ENCODE measurements around the gene GET4.

GET4 gene

GRCh38 chr7:926061-927030 is 50.0 kb downstream of the GET4 start:
- no peaks in the 10 kb centered on the region; the same call in 1 of the 2 replicates for H3K4me1 ChIP-seq (ENCODE audit: control insufficient read depth, insufficient read depth, low read length)
- no peak overlapping the region for H3K9ac ChIP-seq (ENCODE audit: low read depth, low read length)
- H3K27ac ChIP-seq (ENCODE audit: low read depth, low read length) = no peak overlapping the region
- H3K36me3 ChIP-seq (ENCODE audit: control insufficient read depth, insufficient read depth, low read length) = no peaks in the 10 kb centered on the region
- H3K27me3 ChIP-seq (ENCODE audit: control insufficient read depth, insufficient read depth, low read length) = no peaks in the 10 kb centered on the region
- H3K9me3 ChIP-seq (ENCODE audit: control insufficient read depth, insufficient read depth, low read length) = no peaks in the 10 kb centered on the region
- no peak overlapping the region for H3K4me3 ChIP-seq (ENCODE audit: low read depth, low read length)

DNA sequence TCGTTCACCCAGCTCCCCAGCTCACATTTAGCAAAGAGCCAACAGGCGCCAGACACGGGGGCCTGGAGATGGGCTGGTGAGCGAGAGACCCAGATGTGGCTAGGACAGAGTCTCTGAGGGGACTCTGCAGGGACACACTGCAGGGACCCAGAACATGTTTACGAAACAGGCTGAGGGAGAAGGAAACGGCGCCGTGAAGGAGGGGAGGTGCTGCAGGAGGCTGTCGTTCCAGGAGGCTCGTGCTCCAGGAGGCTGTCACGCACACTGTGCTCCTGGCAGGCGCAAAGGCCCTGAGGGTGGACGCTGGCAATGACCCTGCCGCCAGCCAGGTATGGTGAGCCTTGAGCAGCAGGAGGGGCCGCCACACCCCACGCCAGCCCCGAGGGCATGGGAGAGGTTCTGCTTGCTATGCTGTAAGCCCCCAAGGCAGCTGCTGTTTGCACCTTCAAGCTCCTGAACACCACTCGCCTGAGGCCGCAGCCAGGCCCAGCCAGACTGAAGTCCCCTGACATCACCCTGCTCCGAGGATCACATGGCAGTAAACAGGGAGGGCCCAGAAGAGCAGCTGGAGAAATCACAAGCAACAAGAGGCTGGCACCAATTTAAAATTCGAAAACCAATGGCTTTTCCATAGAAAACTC is 50.8 kb downstream of the GET4 start:
- Histone ChIP-seq H3K9me3 (ENCODE audit: control insufficient read depth, insufficient read depth, low read length) (no peaks in the 10 kb centered on the region), H3K27me3 (ENCODE audit: control insufficient read depth, insufficient read depth, low read length) (no peaks in the 10 kb centered on the region), H3K9ac (ENCODE audit: low read depth, low read length) (no peak overlapping the region), H3K36me3 (ENCODE audit: control insufficient read depth, insufficient read depth, low read length) (no peaks in the 10 kb centered on the region), H3K4me3 (ENCODE audit: low read depth, low read length) (no peak overlapping the region), H3K4me1 (ENCODE audit: control insufficient read depth, insufficient read depth, low read length) (no peaks in the 10 kb centered on the region; the same call in 1 of the 2 replicates), H3K27ac (ENCODE audit: low read depth, low read length) (no peak overlapping the region)

DNA sequence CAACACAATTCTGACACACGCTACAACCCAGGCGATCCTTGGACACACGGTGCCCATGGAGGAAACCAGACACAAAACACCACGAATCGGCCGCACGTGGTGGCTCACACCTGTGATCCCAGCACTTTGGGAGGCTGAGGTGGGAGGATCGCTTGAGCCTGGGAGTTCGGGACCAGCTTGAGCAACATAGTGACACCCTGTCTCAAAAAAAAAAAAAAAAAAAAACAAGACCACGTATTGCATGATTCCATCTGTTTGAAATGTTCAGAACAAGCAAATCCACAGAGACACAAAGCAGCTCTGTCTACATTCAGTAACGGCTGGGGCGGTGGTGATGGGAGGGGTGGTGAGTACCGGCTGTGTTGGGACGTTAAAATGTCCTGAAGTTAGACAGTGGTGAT is 53.0 kb downstream of the GET4 start:
- H3K9me3 ChIP-seq (ENCODE audit: control insufficient read depth, insufficient read depth, low read length) = no peaks in the 10 kb centered on the region
- H3K4me1 ChIP-seq (ENCODE audit: control insufficient read depth, insufficient read depth, low read length) = no peaks in the 10 kb centered on the region
- H3K36me3 ChIP-seq (ENCODE audit: control insufficient read depth, insufficient read depth, low read length) = no peaks in the 10 kb centered on the region
- no peak overlapping the region for H3K27ac ChIP-seq (ENCODE audit: low read depth, low read length)
- H3K27me3 ChIP-seq (ENCODE audit: control insufficient read depth, insufficient read depth, low read length) = no peaks in the 10 kb centered on the region
- no peak overlapping the region for H3K9ac ChIP-seq (ENCODE audit: low read depth, low read length)
- H3K4me3 ChIP-seq (ENCODE audit: low read depth, low read length) = no peak overlapping the region

- Histone ChIP-seq H3K27me3 (ENCODE audit: control insufficient read depth, insufficient read depth, low read length) (no peaks in the 10 kb centered on the region), H3K9me3 (ENCODE audit: control insufficient read depth, insufficient read depth, low read length) (no peaks in the 10 kb centered on the region), H3K27ac (ENCODE audit: low read depth, low read length) (no peak overlapping the region), H3K36me3 (ENCODE audit: control insufficient read depth, insufficient read depth, low read length) (no peaks in the 10 kb centered on the region), H3K4me1 (ENCODE audit: control insufficient read depth, insufficient read depth, low read length) (no peaks in the 10 kb centered on the region), H3K9ac (ENCODE audit: low read depth, low read length) (no peak overlapping the region), H3K4me3 (ENCODE audit: low read depth, low read length) (no peak overlapping the region)
Measured at GRCh38 chr7:930975-931758, 54.8 kb downstream of the GET4 start.

DNA sequence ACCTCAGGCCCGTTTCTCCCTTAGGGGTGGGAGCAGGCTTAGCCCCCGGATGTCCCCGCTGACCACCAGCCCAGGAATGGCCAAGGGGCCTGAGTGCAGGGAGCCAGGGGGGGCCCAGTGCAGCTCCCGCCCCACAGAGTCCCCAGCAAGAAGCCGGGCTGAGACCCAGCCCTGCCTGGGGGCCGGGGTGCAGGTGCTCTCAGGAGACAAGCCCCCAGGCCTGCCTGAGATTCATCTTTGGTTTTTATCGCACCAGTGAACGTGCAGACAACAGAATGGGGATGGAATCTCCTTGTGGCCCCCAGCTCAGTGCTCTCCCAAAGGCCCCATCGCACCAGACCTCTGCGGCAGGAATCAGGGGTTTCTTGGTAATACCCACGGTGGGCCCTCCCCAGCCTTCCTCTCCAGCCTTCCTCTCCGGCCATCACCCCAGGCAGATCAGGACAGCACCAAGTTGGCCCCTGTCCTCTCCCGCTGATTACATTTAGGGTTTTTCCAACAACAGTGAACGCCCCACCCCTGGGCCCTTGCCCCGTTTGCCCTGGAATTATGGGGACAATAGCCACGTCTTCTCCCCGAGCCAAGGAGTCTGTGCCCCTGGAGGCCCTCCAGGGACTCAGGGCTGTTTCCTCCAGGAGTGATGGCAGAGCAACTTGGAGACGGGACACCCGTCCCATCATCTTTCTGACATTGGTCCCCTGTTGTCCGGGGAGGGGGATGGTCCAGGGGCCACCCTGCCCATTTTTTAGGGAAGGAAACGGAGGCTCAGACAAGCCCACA is 55.7 kb downstream of the GET4 start:
- no peaks in the 10 kb centered on the region for H3K4me1 ChIP-seq (ENCODE audit: control insufficient read depth, insufficient read depth, low read length)
- H3K27me3 ChIP-seq (ENCODE audit: control insufficient read depth, insufficient read depth, low read length) = no peaks in the 10 kb centered on the region
- H3K9ac ChIP-seq (ENCODE audit: low read depth, low read length) = no peak overlapping the region
- no peak overlapping the region for H3K4me3 ChIP-seq (ENCODE audit: low read depth, low read length)
- no peak overlapping the region for H3K27ac ChIP-seq (ENCODE audit: low read depth, low read length)
- H3K36me3 ChIP-seq (ENCODE audit: control insufficient read depth, insufficient read depth, low read length) = no peaks in the 10 kb centered on the region
- no peaks in the 10 kb centered on the region for H3K9me3 ChIP-seq (ENCODE audit: control insufficient read depth, insufficient read depth, low read length)

DNA sequence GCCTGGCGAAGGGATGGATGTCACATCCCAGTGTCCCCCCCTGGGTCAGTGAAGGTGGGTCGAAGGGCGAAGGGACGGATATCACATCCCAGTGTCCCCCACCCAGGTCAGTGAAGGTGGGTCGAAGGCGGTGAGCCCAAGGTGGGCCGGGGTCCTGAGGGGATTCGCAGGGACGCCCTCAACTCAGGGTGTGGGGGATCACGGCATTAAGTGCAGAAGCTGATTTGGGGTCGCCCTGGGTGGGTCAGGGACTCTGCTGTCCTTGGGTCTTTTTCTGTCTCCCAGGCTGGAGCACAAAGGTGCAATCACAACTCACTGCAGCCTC is 56.3 kb downstream of the GET4 start:
- H3K27ac ChIP-seq (ENCODE audit: low read depth, low read length) = no peak overlapping the region
- no peaks in the 10 kb centered on the region for H3K4me1 ChIP-seq (ENCODE audit: control insufficient read depth, insufficient read depth, low read length)
- no peak overlapping the region for H3K9ac ChIP-seq (ENCODE audit: low read depth, low read length)
- no peaks in the 10 kb centered on the region for H3K9me3 ChIP-seq (ENCODE audit: control insufficient read depth, insufficient read depth, low read length)
- H3K36me3 ChIP-seq (ENCODE audit: control insufficient read depth, insufficient read depth, low read length) = no peaks in the 10 kb centered on the region
- H3K27me3 ChIP-seq (ENCODE audit: control insufficient read depth, insufficient read depth, low read length) = no peaks in the 10 kb centered on the region
- H3K4me3 ChIP-seq (ENCODE audit: low read depth, low read length) = no peak overlapping the region

GRCh38 chr7:934469-935163 is 58.3 kb downstream of the GET4 start:
- no peak overlapping the region for H3K27ac ChIP-seq (ENCODE audit: low read depth, low read length)

DNA sequence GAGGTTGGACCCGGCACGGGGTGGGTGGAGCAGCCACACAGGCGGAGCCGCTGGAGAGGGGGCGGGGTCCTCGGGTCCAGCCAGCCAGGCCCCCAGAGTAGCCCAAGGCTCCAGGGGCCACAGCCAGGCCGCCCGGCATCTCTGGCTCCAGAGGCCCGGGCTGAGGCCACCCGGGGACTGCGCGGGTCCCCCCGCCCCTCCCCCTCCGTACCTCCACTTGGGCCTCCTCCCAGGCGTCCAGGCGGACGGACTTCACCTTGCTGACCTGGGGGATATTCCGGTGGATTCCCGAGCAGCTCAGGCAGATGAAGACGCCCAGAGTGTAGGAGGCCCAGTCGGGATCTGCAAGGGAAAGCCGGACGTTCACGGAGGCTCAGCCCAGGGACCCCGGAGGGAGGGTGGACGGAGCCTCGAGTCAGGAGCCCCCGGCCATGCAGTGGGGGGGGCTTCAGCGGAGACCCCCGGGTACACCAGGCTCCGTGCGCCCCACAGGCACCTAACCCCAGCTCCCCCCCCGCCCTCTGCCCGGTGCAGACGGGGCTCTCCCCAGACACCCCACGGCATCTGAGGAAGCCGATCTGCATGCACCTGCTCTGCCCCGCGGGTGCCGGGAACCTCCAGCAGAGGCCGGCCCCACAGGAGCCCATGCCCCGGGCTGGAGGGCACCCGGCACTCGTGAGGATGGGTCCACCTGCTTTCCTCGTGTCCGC is 59.0 kb downstream of the GET4 start:
- Histone ChIP-seq H3K4me1 (ENCODE audit: control insufficient read depth, insufficient read depth, low read length) (no peaks in the 10 kb centered on the region), H3K36me3 (ENCODE audit: control insufficient read depth, insufficient read depth, low read length) (no peaks in the 10 kb centered on the region), H3K9me3 (ENCODE audit: control insufficient read depth, insufficient read depth, low read length) (no peaks in the 10 kb centered on the region), H3K9ac (ENCODE audit: low read depth, low read length) (no peak overlapping the region), H3K27ac (ENCODE audit: low read depth, low read length) (no peak overlapping the region), H3K27me3 (ENCODE audit: control insufficient read depth, insufficient read depth, low read length) (no peaks in the 10 kb centered on the region), H3K4me3 (ENCODE audit: low read depth, low read length) (no peak overlapping the region)

More at GRCh38 chr7:934469-935163, 58.3 kb downstream of the GET4 start:
- H3K9ac ChIP-seq (ENCODE audit: low read depth, low read length) = no peak overlapping the region
- no peaks in the 10 kb centered on the region for H3K36me3 ChIP-seq (ENCODE audit: control insufficient read depth, insufficient read depth, low read length)
- no peaks in the 10 kb centered on the region for H3K4me1 ChIP-seq (ENCODE audit: control insufficient read depth, insufficient read depth, low read length)
- H3K9me3 ChIP-seq (ENCODE audit: control insufficient read depth, insufficient read depth, low read length) = no peaks in the 10 kb centered on the region
- no peak overlapping the region for H3K4me3 ChIP-seq (ENCODE audit: low read depth, low read length)
- H3K27me3 ChIP-seq (ENCODE audit: control insufficient read depth, insufficient read depth, low read length) = no peaks in the 10 kb centered on the region

DNA sequence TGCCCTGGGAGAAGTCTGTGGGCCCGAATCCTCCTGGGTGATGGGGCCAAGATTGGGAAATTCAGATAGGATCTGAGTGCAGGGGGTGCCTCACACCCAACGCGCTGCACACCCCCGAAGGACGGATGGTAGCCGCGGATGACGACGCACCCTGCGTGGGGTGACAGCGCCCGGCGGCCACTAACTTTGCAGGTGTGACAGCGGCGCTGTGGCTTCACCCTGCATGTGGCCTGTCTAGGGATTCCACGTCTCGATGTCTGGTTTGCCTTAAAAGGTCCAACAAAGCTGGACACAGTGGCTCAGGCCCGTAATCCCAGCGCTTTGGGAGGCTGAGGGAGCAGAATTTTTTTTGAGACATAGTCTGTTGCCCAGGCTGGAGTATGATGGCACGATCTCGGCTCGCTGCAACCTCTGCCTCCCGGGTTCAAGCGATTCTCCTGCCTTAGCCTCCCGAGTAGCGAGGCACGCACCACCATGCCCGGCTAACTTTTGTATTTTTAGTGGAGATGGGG is 59.6 kb downstream of the GET4 start:
- no peaks in the 10 kb centered on the region for H3K36me3 ChIP-seq (ENCODE audit: control insufficient read depth, insufficient read depth, low read length)
- no peaks in the 10 kb centered on the region for H3K4me1 ChIP-seq (ENCODE audit: control insufficient read depth, insufficient read depth, low read length)
- H3K9me3 ChIP-seq (ENCODE audit: control insufficient read depth, insufficient read depth, low read length) = no peaks in the 10 kb centered on the region
- H3K4me3 ChIP-seq (ENCODE audit: low read depth, low read length) = no peak overlapping the region
- H3K9ac ChIP-seq (ENCODE audit: low read depth, low read length) = no peak overlapping the region
- no peaks in the 10 kb centered on the region for H3K27me3 ChIP-seq (ENCODE audit: control insufficient read depth, insufficient read depth, low read length)
- no peak overlapping the region for H3K27ac ChIP-seq (ENCODE audit: low read depth, low read length)

All from HUES48 (cell line).